ENCODE measurements around the gene ARF6.

Gene ARF6

GRCh38 chr14:49945448-49946319 lies 52.8 kb downstream of the ARF6 start:
- DNase-seq = peak; percentile 27

Data from CD4-positive, alpha-beta T cell treated with Interleukin-17A for 4 hours (primary cell).